Neural cell (in vitro differentiated cells): ENCODE results near the gene EFR3B.

Source experiments
- CTCF ChIP-seq: fragments of 450-650 bp; IDR thresholded peaks from 2 replicates; pipeline ENCODE4 v1.5.1; 2014; ENCODE audit warnings: antibody characterized with exemption, mild to moderate bottlenecking, moderate library complexity; ENCODE audit not compliant: poor library complexity, severe bottlenecking
- POLR2AphosphoS5 ChIP-seq: IDR thresholded peaks from 2 replicates; pipeline ENCODE4 v1.6.1; 2012

- no peak for TF ChIP-seq POLR2AphosphoS5
- no peak for TF ChIP-seq CTCF
Measured at GRCh38 chr2:25155401-25155800, 113.5 kb downstream of the EFR3B start.
